IMR-90 (cell line): Measurements from ENCODE around the gene PARD3. TPM values are rescaled to one million over a fixed set of nuclear protein-coding genes. Genes with fewer than 3 reads are reported as not detected.

Experiments
- ATAC-seq: fragments of 200-7000 bp; cut with Tn5 transposase; 2 replicates; pipeline ENCODE4 v1.9.1; 2020; ENCODE audit warnings: low read depth, mild to moderate bottlenecking, moderate library complexity
- BruUV-seq: library from RNA; stranded (reverse); fragments of 400-500 nt; replicated peaks from 2 replicates; lab custom pipeline; 2021; lab: Mats Ljungman, UMichigan
- CTCF ChIA-PET: fragments of 300-600 bp; formaldehyde crosslinking; extraction: SDS; loops from one replicate; lab custom pipeline; 2021; ENCODE audit warnings: antibody characterized with exemption; lab: Yijun Ruan, JAX
- POLR2A ChIA-PET: fragments of 300-600 bp; sonication (Branson Sonifier 250); formaldehyde crosslinking; loops from one replicate; lab custom pipeline; 2022; ENCODE audit warnings: antibody characterized with exemption; ENCODE audit not compliant: unreplicated experiment; lab: Charles Lee
- DNase-seq: peaks from one replicate; pipeline ENCODE4 v3.0.0; 2013
- H2AFZ ChIP-seq: replicated peaks from 2 replicates; pipeline ENCODE3; 2013; ENCODE audit warnings: low read length, mild to moderate bottlenecking; ENCODE audit not compliant: poor library complexity
- H2AK5ac ChIP-seq: 2 replicates; pipeline ENCODE4 v1.6.1; 2013; ENCODE audit warnings: low read depth, low read length, inconsistent platforms
- H2AK9ac ChIP-seq: replicated peaks from 2 replicates; pipeline ENCODE3; 2013; ENCODE audit warnings: mild to moderate bottlenecking, low read depth, low read length, moderate library complexity; ENCODE audit not compliant: poor library complexity
- H2BK120ac ChIP-seq: 2 replicates; pipeline ENCODE4 v1.6.1; 2013; ENCODE audit warnings: low read depth, low read length, inconsistent platforms
- H2BK15ac ChIP-seq: 3 replicates; pipeline ENCODE4 v1.6.1; 2013; ENCODE audit warnings: low read depth, low read length, inconsistent platforms
- H2BK20ac ChIP-seq: 2 replicates; pipeline ENCODE4 v1.6.1; 2013; ENCODE audit warnings: low read depth, mild to moderate bottlenecking, inconsistent platforms, low read length, moderate library complexity
- H2BK5ac ChIP-seq: 2 replicates; pipeline ENCODE4 v1.6.1; 2013; ENCODE audit warnings: mild to moderate bottlenecking, low read depth, low read length, inconsistent platforms; ENCODE audit not compliant: poor library complexity, severe bottlenecking
- H3K14ac ChIP-seq: replicated peaks from 2 replicates; pipeline ENCODE4 v1.6.1; 2013; ENCODE audit warnings: low read depth, low read length, inconsistent platforms
- H3K18ac ChIP-seq: 2 replicates; pipeline ENCODE4 v1.6.1; 2013; ENCODE audit warnings: low read depth, low read length, control low read depth
- H3K23ac ChIP-seq: 2 replicates; pipeline ENCODE4 v1.6.1; 2013; ENCODE audit warnings: low read depth, low read length, inconsistent platforms
- H3K27ac ChIP-seq: 2 replicates; pipeline ENCODE4 v1.5.1; 2013; ENCODE audit warnings: mild to moderate bottlenecking, control low read depth, low read length; ENCODE audit not compliant: insufficient read depth
- H3K27me3 ChIP-seq: 2 replicates; pipeline ENCODE4 v1.6.1; 2013; ENCODE audit warnings: low read length; ENCODE audit not compliant: control insufficient read depth, insufficient read depth
- H3K36me3 ChIP-seq: 2 replicates; pipeline ENCODE4 v1.6.1; 2013; ENCODE audit warnings: low read length, mixed read lengths; ENCODE audit not compliant: control insufficient read depth, insufficient read depth
- H3K4ac ChIP-seq: 2 replicates; pipeline ENCODE4 v1.6.1; 2013; ENCODE audit warnings: low read depth, low read length, inconsistent platforms
- H3K4me1 ChIP-seq: 2 replicates; pipeline ENCODE4 v1.6.1; 2013; ENCODE audit warnings: low read length, mixed read lengths; ENCODE audit not compliant: control insufficient read depth, insufficient read depth
- H3K4me2 ChIP-seq: 2 replicates; pipeline ENCODE4 v1.6.1; 2013; ENCODE audit warnings: low read depth, mild to moderate bottlenecking, control low read depth, low read length, moderate library complexity
- H3K4me3 ChIP-seq: 2 replicates; pipeline ENCODE4 v1.5.1; 2013; ENCODE audit warnings: low read depth, mild to moderate bottlenecking, control low read depth, low read length, moderate library complexity; ENCODE audit not compliant: insufficient read depth
- H3K56ac ChIP-seq: 2 replicates; pipeline ENCODE4 v1.6.1; 2013; ENCODE audit warnings: low read length, inconsistent platforms; ENCODE audit not compliant: insufficient read depth; ENCODE audit errors: extremely low read depth
- H3K79me1 ChIP-seq, 2 experiments: 2 replicates each; pipeline ENCODE4 v1.6.1; 2013; ENCODE audit warnings: low read length in 2 of 2, inconsistent platforms in 1 of 2, low read depth in 1 of 2
- H3K9ac ChIP-seq: 2 replicates; pipeline ENCODE4 v1.6.1; 2013; ENCODE audit warnings: low read depth, low read length, control low read depth
- H3K9me1 ChIP-seq: 2 replicates; pipeline ENCODE4 v1.6.1; 2013; ENCODE audit warnings: low read length, inconsistent platforms; ENCODE audit not compliant: insufficient read depth
- H3K9me3 ChIP-seq: 2 replicates; pipeline ENCODE4 v1.6.1; 2013; ENCODE audit warnings: low read length; ENCODE audit not compliant: control insufficient read depth, insufficient read depth
- H4K20me1 ChIP-seq: 2 replicates; pipeline ENCODE4 v1.6.1; 2013; ENCODE audit warnings: low read length, inconsistent platforms; ENCODE audit not compliant: insufficient read depth
- H4K5ac ChIP-seq: 2 replicates; pipeline ENCODE4 v1.6.1; 2013; ENCODE audit warnings: mild to moderate bottlenecking, low read depth, low read length, control low read depth
- H4K8ac ChIP-seq, 2 experiments: 2 replicates each; pipeline ENCODE4 v1.6.1; 2013; ENCODE audit warnings: low read depth in 2 of 2, low read length in 2 of 2, control low read depth in 1 of 2, inconsistent platforms in 1 of 2
- H4K91ac ChIP-seq: 2 replicates; pipeline ENCODE4 v1.6.1; 2013; ENCODE audit warnings: low read depth, low read length, inconsistent platforms; ENCODE audit not compliant: insufficient read depth
- BHLHE40 ChIP-seq: fragments of 150-350 bp; IDR thresholded peaks from 2 replicates; pipeline ENCODE4 v1.6.1; 2016; ENCODE audit warnings: mild to moderate bottlenecking, low read depth, low read length
- CEBPB ChIP-seq: IDR thresholded peaks from 2 replicates; pipeline ENCODE4 v1.6.1; 2012; ENCODE audit warnings: low read depth, low read length, improper control_type of control experiment
- CHD1 ChIP-seq: IDR thresholded peaks from 2 replicates; pipeline ENCODE4 v1.6.1; 2012; ENCODE audit warnings: low read depth, low read length, improper control_type of control experiment
- CTCF ChIP-seq: conservative IDR thresholded peaks from 2 replicates; pipeline ENCODE4 v1.5.1; 2012; ENCODE audit warnings: mild to moderate bottlenecking, low read depth, low read length, improper control_type of control experiment
- ELK1 ChIP-seq: fragments of 150-350 bp; IDR thresholded peaks from 2 replicates; pipeline ENCODE4 v1.6.1; 2016; ENCODE audit warnings: low read depth, mild to moderate bottlenecking, low read length, moderate library complexity, borderline replicate concordance
- FOS ChIP-seq: fragments of 150-350 bp; IDR thresholded peaks from 2 replicates; pipeline ENCODE4 v1.6.1; 2016; ENCODE audit warnings: low read depth, low read length
- MAFK ChIP-seq: IDR thresholded peaks from 2 replicates; pipeline ENCODE4 v1.6.1; 2012; ENCODE audit warnings: low read depth, low read length, improper control_type of control experiment
- MAZ ChIP-seq: IDR thresholded peaks from 2 replicates; pipeline ENCODE4 v1.6.1; 2012; ENCODE audit warnings: low read depth, mild to moderate bottlenecking, low read length, improper control_type of control experiment, moderate library complexity, borderline replicate concordance
- MXI1 ChIP-seq: IDR thresholded peaks from 2 replicates; pipeline ENCODE4 v1.6.1; 2012; ENCODE audit warnings: low read depth, mild to moderate bottlenecking, low read length, moderate library complexity, borderline replicate concordance
- NFE2L2 ChIP-seq: fragments of 150-350 bp; IDR thresholded peaks from 2 replicates; pipeline ENCODE4 v1.6.1; 2016; ENCODE audit warnings: low read depth, mild to moderate bottlenecking, low read length
- POLR2A ChIP-seq: IDR thresholded peaks from 2 replicates; pipeline ENCODE4 v1.6.1; 2012; ENCODE audit warnings: mild to moderate bottlenecking, low read depth, low read length
- RAD21 ChIP-seq: IDR thresholded peaks from 2 replicates; pipeline ENCODE4 v1.6.1; 2012; ENCODE audit warnings: low read length, improper control_type of control experiment
- RCOR1 ChIP-seq: IDR thresholded peaks from 2 replicates; pipeline ENCODE4 v1.6.1; 2012; ENCODE audit warnings: mild to moderate bottlenecking, low read length, improper control_type of control experiment; ENCODE audit not compliant: insufficient replicate concordance
- RFX5 ChIP-seq: IDR thresholded peaks from 2 replicates; pipeline ENCODE4 v1.8.0; 2012; ENCODE audit warnings: low read depth, mild to moderate bottlenecking, low read length, moderate library complexity
- SMC3 ChIP-seq: fragments of 150-350 bp; IDR thresholded peaks from 2 replicates; pipeline ENCODE4 v1.6.1; 2016; ENCODE audit warnings: low read depth, mild to moderate bottlenecking, antibody characterized with exemption, low read length, moderate library complexity
- USF2 ChIP-seq: fragments of 150-350 bp; IDR thresholded peaks from 2 replicates; pipeline ENCODE4 v1.6.1; 2017; ENCODE audit warnings: mild to moderate bottlenecking, antibody characterized with exemption, low read length, low read depth
- WGBS, 2 experiments: methylation state at CpG; one replicate each; pipeline versions ENCODE4 v1.1.5 to v1.1.7; 2013; ENCODE audit warnings: missing lambda C conversion rate in 2 of 2; ENCODE audit not compliant: insufficient read length in 1 of 2; ENCODE audit errors: extremely low coverage in 2 of 2; 5-methylcytosine and 5-hydroxymethylcytosine counted together
- dilution Hi-C: fragments of 300-500 bp; cut with HindIII; formaldehyde crosslinking; loops from one replicate; pipeline ENCODE4 v1.14.3; 2018; ENCODE audit warnings: low sequenced_read_pairs; ENCODE audit not compliant: unreplicated experiment
- in situ Hi-C: fragments of 300-500 bp; cut with MboI; formaldehyde crosslinking; loops from 3 replicates; pipeline ENCODE4 v1.14.3; 2019; ENCODE audit warnings: low sequenced_read_pairs, inconsistent platforms, mixed read lengths
- intact Hi-C: fragments of 100-400 bp; cut with micrococcal nuclease; formaldehyde crosslinking; loops from 2 replicates; pipeline ENCODE4 v1.10.0; 2022
- polyA plus RNA-seq, 3 experiments: library from polyadenylated mRNA; depleted of rRNA; stranded (reverse); fragments of >200 nt; gene quantifications; 2 replicates each; pipeline ENCODE4 v1.2.3, GENCODE V29; 2012; ENCODE audit warnings: low replicate concordance in 1 of 3
- total RNA-seq: library from RNA; depleted of rRNA; stranded (reverse); fragments of >200 nt; gene quantifications from 2 replicates; pipeline ENCODE4 v1.2.3, GENCODE V29; 2012

The PARD3 gene
- total and polyA plus RNA-seq, 2 of the 4 experiments (the other 2 are of a cell fraction) = 14.6 to 37.5 TPM

GRCh38 chr10:34736976-34737771 is 77.9 kb downstream of the PARD3 start:
- no peak overlapping the region for H4K8ac ChIP-seq
- POLR2A ChIA-PET = no interaction called here
- no peaks in the 10 kb centered on the region for H3K27me3 ChIP-seq
- H3K18ac ChIP-seq = no peak overlapping the region
- intact Hi-C loops (no loop called here), in situ Hi-C loops (no loop called here), dilution Hi-C loops (no loop called here)
- H3K4me3 ChIP-seq = no peak overlapping the region
- H4K91ac ChIP-seq = no peak overlapping the region
- DNase-seq (no peak), ATAC-seq (no peak)
- no peak overlapping the region for H3K4me2 ChIP-seq
- no peak overlapping the region for H3K23ac ChIP-seq
- TF ChIP-seq SMC3 (no peak), POLR2A (no peak), RAD21 (no peak), NFE2L2 (no peak), CHD1 (no peak), MAZ (no peak), USF2 (no peak), CEBPB (no peak), ELK1 (no peak), CTCF (no peak), BHLHE40 (no peak), RCOR1 (no peak), MAFK (no peak), RFX5 (no peak), FOS (no peak), MXI1 (no peak)
- no peak overlapping the region for H2AK5ac ChIP-seq
- H3K4ac ChIP-seq = no peak overlapping the region
- CTCF ChIA-PET = no interaction called here
- H3K36me3 ChIP-seq = no peaks in the 10 kb centered on the region
- no peak overlapping the region for H2BK15ac ChIP-seq
- no peak overlapping the region for H2AFZ ChIP-seq
- no TSS peak for BruUV-seq
- H3K9ac ChIP-seq = no peak overlapping the region
- H3K9me1 ChIP-seq = peaks cover 10% of the 10 kb centered on the region
- peaks cover 13% of the 10 kb centered on the region; the same call in 1 of the 2 replicates for H4K20me1 ChIP-seq
- H2BK120ac ChIP-seq = no peak overlapping the region
- H3K27ac ChIP-seq = no peak overlapping the region
- no CpG with 5 or more reads among the region's 12 CpGs for WGBS, 2 experiments
- no peak overlapping the region for H4K5ac ChIP-seq
- peaks cover 24 to 63% of the 10 kb centered on the region in 2 experiments for H3K79me1 ChIP-seq
- no peak overlapping the region for H2BK5ac ChIP-seq
- no peak overlapping the region for H2BK20ac ChIP-seq
- H3K9me3 ChIP-seq = no peaks in the 10 kb centered on the region
- H3K14ac ChIP-seq = no peak overlapping the region
- H2AK9ac ChIP-seq = no peak overlapping the region
- no peak overlapping the region for H3K56ac ChIP-seq
- peaks cover 11% of the 10 kb centered on the region for H3K4me1 ChIP-seq
